ENCODE measurements around the gene FBXW4.
"Not testable (repeated sequence)": the region's sequence is repeated elsewhere in the genome, so short reads cannot be mapped to it uniquely, and the experiment has no call there.

The FBXW4 gene

GRCh38 chr10:101655570-101655969 is 39.4 kb downstream of the FBXW4 start:
- DNase-seq (ENCODE audit: low read depth, low spot score) = no peak

GRCh38 chr10:101653536-101653935 is 41.4 kb downstream of the FBXW4 start:
- DNase-seq (ENCODE audit: low read depth, low spot score) = no peak

- DNase-seq (ENCODE audit: low read depth, low spot score) = no peak
Measured at GRCh38 chr10:101651336-101651735, 43.6 kb downstream of the FBXW4 start.

- no peak for DNase-seq (ENCODE audit: low read depth, low spot score)
Measured at GRCh38 chr10:101650863-101651262, 44.1 kb downstream of the FBXW4 start.

- DNase-seq (ENCODE audit: low read depth, low spot score) = no peak
Measured at GRCh38 chr10:101649525-101650085, 45.4 kb downstream of the FBXW4 start.

GRCh38 chr10:101647255-101647654 is 47.7 kb downstream of the FBXW4 start:
- no peak for DNase-seq (ENCODE audit: low read depth, low spot score)

GRCh38 chr10:101646364-101646763 is 48.6 kb downstream of the FBXW4 start:
- DNase-seq (ENCODE audit: low read depth, low spot score) = no peak

- DNase-seq (ENCODE audit: low read depth, low spot score) = no peak
Measured at GRCh38 chr10:101645659-101646058, 49.3 kb downstream of the FBXW4 start.

- no peak for DNase-seq (ENCODE audit: low read depth, low spot score)
Measured at GRCh38 chr10:101644002-101644401, 51.0 kb downstream of the FBXW4 start.

- DNase-seq (ENCODE audit: low read depth, low spot score) = no peak
Measured at GRCh38 chr10:101643546-101643945, 51.4 kb downstream of the FBXW4 start.

- no peak for DNase-seq (ENCODE audit: low read depth, low spot score)
Measured at GRCh38 chr10:101639141-101639900, 55.6 kb downstream of the FBXW4 start.

GRCh38 chr10:101633510-101633909 is 61.5 kb downstream of the FBXW4 start:
- DNase-seq (ENCODE audit: low read depth, low spot score) = not testable (repeated sequence)

GRCh38 chr10:101631821-101632475 is 63.0 kb downstream of the FBXW4 start:
- DNase-seq (ENCODE audit: low read depth, low spot score) = no peak

GRCh38 chr10:101630633-101630920 is 64.4 kb downstream of the FBXW4 start:
- no peak for DNase-seq (ENCODE audit: low read depth, low spot score)

- no peak for DNase-seq (ENCODE audit: low read depth, low spot score)
Measured at GRCh38 chr10:101629837-101630632, 64.9 kb downstream of the FBXW4 start.

GRCh38 chr10:101625821-101626412 is 69.1 kb downstream of the FBXW4 start:
- DNase-seq (ENCODE audit: low read depth, low spot score) = no peak

- no peak for DNase-seq (ENCODE audit: low read depth, low spot score)
Measured at GRCh38 chr10:101624526-101625102, 70.4 kb downstream of the FBXW4 start.

GRCh38 chr10:101623528-101623927 is 71.4 kb downstream of the FBXW4 start:
- DNase-seq (ENCODE audit: low read depth, low spot score) = no peak

GRCh38 chr10:101619983-101620382 is 75.0 kb downstream of the FBXW4 start:
- no peak for DNase-seq (ENCODE audit: low read depth, low spot score)

GRCh38 chr10:101618871-101619270 is 76.1 kb downstream of the FBXW4 start:
- DNase-seq (ENCODE audit: low read depth, low spot score) = no peak

- DNase-seq (ENCODE audit: low read depth, low spot score) = no peak
Measured at GRCh38 chr10:101617824-101618568, 77.0 kb downstream of the FBXW4 start.

Data from activated naive CD8-positive, alpha-beta T cell treated with anti-CD3 and anti-CD28 coated beads, Interleukin-2, amount 50 U/mL, for 16 hours (primary cell).